ENCODE measurements around the gene HOXB2. TPM values are rescaled to one million over a fixed set of nuclear protein-coding genes. Genes with fewer than 3 reads are reported as not detected.

The HOXB2 gene
- total and polyA plus RNA-seq, 9 of the 15 experiments (the other 6 are each of a cell fraction or from before 2014, with no cell fraction given), result 2.1 to 97.7 (median 21.2) TPM

DNA sequence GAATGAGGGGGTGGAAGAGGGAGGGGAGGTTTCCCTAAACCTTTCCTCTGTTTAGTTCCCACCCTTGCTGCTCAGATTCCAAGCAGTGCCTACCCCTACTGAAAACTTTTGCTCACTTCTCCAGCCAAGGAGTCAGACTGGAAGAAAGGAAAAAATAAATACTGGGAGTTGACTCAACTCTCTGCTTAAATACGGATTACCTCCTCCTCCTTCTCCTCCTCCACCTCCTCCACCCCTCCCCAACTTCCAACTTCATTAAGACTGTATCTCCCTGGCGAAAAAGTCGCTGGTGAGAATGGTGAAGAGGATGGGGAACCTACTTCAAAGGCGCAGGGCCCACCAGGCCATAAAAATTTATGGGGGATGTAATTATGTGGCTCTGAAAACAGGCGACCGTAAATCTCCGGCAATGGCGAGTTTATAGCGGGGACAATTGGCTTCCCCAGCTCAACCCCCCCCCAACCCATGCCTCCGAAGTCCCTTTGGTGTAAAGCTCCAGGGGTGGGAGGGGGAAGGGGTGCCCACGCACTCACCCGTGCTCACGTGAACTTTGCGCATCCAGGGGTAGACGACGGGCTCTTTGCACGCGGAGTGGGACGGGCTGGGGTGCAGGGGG lies 32.5 kb upstream of the HOXB2 start (continued):
- TF ChIP-seq, protein P1, sequence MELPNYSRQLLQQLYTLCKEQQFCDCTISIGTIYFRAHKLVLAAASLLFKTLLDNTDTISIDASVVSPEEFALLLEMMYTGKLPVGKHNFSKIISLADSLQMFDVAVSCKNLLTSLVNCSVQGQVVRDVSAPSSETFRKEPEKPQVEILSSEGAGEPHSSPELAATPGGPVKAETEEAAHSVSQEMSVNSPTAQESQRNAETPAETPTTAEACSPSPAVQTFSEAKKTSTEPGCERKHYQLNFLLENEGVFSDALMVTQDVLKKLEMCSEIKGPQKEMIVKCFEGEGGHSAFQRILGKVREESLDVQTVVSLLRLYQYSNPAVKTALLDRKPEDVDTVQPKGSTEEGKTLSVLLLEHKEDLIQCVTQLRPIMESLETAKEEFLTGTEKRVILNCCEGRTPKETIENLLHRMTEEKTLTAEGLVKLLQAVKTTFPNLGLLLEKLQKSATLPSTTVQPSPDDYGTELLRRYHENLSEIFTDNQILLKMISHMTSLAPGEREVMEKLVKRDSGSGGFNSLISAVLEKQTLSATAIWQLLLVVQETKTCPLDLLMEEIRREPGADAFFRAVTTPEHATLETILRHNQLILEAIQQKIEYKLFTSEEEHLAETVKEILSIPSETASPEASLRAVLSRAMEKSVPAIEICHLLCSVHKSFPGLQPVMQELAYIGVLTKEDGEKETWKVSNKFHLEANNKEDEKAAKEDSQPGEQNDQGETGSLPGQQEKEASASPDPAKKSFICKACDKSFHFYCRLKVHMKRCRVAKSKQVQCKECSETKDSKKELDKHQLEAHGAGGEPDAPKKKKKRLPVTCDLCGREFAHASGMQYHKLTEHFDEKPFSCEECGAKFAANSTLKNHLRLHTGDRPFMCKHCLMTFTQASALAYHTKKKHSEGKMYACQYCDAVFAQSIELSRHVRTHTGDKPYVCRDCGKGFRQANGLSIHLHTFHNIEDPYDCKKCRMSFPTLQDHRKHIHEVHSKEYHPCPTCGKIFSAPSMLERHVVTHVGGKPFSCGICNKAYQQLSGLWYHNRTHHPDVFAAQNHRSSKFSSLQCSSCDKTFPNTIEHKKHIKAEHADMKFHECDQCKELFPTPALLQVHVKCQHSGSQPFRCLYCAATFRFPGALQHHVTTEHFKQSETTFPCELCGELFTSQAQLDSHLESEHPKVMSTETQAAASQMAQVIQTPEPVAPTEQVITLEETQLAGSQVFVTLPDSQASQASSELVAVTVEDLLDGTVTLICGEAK (IDR thresholded peaks at IDR 0.05), result no peak
- TF ChIP-seq, protein P1 (CRISPR knock-in tag; IDR thresholded peaks at IDR 0.05), result no peak
- TF ChIP-seq ZKSCAN3 (CRISPR knock-in tag; IDR thresholded peaks at IDR 0.05) (no peak), RCOR1 (IDR thresholded peaks at IDR 0.05; ENCODE audit: borderline replicate concordance in 1 of 2, low read depth in 2 of 2, low read length in 2 of 2) (no peak), CHD1 (IDR thresholded peaks at IDR 0.05; ENCODE audit: low read length) (peak; percentile 59), HDGF (IDR thresholded peaks at IDR 0.05) (no peak), GATA2 (CRISPR knock-in tag; IDR thresholded peaks at IDR 0.05) (no peak), ZNF561 (CRISPR knock-in tag; conservative IDR thresholded peaks at IDR 0.05) (no peak), SRSF9 (IDR thresholded peaks at IDR 0.05; ENCODE audit: borderline replicate concordance, low read depth, low read length) (no peak)
